Kidney capillary endothelial cell (primary cell): Measurements from ENCODE around the gene IST1.
"Not testable (repeated sequence)": the region's sequence is repeated elsewhere in the genome, so short reads cannot be mapped to it uniquely, and the experiment has no call there.

Experiments used
- DNase-seq: peaks from one replicate; pipeline ENCODE4 v3.0.0-alpha.2; 2018; ENCODE audit warnings: low spot score

IST1 gene

DNA sequence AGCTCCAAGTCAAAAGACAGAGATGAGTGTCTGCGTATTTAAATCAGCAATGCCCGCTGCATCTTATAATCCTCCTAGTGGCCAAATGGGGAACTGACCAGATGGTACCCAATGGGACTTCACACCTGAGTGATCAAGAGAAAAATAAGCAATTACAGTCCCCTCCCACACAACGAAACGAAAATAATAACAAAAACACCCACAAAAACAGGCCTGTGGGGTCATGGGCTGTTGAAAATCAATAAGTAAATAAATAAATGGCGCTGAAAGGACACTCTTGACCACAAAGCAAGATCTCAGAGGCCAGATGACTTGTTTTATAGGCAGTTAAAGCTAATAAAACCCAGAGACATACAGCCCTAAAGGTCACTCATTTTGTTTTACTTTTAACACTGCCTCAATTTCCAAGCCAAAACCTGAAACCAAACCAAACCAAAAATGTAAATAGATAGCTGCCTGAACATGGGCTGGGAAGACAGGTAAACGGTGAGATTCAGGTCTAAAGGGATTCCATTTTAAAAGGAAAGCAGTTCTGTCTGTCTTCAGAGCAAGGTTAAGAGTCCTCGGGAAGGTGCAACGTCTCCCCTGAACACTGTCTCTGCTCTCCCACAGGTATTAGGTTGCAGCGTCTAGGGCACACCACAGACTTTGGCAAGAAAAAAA, 12.7 kb upstream of the IST1 start:
- peak; percentile 69 for DNase-seq

DNA sequence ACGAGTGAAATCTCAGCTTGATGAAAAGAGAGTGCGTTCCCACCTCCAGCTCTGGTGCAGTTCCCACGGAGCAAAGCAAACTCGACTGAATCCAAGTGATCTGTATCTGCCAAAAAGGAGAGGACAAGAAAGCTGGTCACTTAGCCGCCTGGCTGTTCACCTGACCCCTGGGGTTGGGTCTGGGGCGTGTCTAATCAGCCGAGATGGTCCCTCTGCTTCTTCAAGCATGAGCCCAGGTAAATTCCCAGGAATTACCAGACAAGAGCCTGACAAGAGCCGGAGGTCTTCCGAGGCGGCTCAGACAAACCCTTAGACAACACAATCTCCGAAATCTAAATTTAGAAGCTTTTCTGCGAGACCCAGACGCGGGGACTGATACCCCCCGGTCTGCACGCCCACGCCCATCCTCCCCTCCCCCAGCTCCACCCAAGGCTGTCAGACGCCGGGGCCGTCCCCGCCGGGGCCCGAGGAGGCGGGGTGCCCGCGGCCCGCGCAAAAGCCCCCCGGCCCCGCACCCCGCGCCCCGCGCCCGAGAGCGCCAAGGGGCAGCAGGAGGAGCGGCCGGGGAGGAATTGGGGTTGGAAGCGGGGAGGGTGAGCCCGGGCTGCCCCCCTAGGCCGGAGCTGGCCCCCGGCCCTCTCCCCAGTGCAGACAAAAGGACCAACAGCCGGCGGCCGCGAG, 12.0 kb upstream of the IST1 start:
- DNase-seq: no peak

DNA sequence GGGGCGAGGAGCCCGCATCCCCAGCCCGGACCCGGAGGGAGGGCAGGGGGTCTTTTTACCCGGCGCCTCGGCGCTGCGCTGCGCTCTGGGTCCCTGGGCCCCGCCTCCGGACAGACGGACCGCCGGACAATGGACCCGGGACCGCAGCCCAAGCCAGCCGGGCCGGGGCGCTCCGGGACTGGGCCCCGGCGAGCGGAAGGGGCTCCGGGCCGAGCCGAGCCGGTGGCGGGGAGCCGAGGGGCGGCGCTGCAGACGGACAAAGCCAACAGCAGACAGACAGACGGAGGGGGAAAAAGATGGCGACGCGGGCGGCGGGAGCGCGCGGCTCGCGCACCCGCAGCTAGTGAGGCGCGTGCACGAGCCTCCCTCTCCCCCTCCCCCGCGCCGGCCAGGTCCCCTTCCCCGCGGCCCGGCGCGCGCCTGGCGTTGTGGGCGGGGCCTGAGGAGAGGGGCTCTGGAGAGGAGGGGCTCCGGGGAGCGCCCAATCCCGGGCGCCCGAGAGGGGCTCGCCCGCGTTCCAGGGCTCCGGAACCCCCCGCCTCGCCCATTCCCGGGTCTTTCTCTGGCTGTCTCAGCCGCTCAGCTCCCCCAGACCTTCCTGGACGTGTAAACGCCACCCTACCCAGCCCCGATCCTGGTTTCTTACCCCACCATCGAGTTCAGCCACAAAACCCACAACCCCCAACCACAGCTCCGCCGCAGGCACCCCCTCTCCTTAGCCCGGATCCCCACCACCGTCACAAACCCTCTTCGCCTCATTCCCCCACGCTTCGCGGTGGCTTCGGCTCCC, 11.3 kb upstream of the IST1 start, which contains the start of gene ZNF821:
ZNF821 (minus strand) TSS at position 334 of the 790 bp plus-strand sequence. CDS start 4,236 bp downstream, outside the sequence.
- peak; percentile 52 for DNase-seq

DNA sequence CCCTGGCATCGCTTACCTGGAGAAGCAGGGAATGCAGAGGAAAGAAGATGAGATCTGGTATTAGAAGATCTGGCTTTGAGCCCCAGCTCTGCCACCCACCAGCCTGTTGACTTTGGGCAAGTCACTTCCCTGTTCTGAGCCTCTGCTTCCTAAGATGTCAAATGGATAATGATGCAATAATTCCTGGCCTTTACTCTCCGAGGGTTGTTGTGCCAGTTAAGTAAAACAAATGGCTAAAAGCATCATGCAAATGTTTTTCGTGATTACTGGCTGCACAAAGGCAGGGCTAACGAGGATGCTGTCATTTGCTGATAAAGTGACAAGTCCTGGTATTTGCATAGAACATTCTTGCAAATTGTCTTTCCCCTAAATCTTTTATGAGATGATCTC, 10.1 kb upstream of the IST1 start:
- DNase-seq: no peak

DNA sequence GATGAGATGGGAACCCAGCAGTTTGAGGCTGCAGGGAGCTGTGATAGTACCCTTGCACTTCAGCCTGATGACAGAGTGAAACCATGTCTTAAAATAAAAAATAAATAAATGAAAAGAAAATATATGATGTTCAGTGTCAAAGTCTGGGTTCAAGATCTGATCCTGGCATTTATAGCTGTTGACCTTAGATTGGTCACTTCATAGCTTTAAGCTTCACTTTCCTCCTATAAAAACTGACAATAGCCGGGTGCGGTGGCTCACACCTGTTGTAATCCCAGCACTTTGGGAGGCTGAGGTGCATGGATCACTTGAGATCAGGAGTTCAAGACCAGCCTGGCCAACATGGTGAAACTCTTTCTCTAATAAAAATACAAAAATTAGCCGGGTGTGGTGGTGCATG, 6.2 kb upstream of the IST1 start:
- no peak for DNase-seq

DNA sequence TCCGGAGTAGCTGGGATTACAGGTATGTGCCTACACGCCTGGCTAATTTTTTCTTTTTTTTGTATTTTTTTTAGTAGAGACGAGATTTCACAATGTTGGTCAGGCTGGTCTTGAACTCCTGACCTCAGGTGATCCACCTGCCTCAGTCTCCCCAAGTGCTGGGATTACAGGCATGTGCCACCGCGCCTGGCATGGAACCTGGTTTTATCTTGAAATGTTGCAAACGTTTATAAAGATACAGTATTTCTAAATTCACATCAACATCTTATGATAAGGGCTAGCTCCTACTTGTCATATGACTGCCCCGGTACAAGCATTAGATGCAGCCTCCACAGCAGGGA, 1.5 kb upstream of the IST1 start:
- DNase-seq: no peak

DNA sequence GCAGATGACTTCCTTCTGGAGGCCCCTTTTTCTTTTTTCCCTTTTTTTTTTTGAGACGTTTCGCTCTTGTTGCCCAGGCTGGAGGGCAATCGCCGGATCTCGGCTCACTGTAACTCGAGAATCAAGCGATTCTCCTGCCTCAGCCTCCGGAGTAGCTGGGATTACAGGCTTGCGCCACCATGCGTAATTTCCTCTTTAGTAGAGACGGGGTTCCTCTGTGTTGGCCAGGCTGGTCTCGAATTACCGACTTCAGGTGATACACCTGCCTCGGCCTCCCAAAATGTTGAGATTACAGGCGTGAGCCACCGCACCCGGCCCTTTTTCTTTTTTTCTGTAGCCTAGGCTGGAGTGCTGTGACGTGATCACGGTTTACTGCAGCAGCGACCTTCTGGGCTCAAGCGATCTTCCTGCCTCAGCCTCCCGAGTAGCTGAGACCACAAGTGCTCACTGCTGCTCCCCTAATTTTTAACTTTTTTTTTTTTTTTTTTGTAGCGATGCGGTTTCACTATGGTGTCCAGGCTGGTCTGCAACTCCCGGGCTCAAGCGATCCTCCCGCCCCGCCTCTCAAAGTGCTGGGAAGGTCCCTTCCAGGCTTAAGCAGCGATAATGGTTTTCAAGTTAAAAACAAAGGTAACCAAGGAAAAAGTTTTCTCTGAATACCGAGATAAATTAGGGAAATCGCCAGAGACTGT, 956 bp upstream of the IST1 start:
- DNase-seq: peak; percentile 48

DNA sequence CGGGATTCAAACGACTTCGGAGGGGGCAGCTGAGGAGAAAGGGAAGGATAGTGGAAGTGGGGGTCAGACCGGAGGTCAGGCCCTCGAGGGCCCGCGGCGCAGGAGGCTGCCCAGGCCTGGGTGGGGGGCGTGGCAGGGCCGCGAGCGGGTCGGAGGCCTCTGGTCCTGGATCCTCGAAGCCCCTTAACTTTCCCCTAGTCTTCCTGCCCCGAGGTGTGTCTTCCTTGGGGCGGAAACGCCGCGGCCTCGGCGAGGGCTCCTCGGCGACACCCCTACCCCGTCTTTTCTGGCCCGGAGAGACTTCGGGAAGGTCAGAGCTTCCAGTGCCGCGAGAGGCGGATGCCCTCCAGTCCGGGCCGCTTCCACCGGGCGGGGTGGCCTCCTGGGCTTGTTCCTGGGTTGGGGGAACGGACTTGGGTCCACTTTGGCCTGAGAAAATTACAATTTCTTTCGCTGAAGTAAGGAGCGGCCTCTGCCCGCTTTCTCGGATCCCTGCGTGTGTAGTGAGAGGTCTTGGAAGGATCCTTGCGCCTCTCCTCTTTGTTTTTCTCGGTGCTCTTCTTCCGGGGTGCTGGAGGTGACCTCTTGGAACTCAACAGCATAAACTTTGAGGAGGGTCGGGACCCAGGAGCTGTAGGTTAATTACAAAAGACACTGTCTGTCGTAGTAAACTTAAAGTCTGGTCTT, 491 bp downstream of the IST1 start:
- DNase-seq: no peak

DNA sequence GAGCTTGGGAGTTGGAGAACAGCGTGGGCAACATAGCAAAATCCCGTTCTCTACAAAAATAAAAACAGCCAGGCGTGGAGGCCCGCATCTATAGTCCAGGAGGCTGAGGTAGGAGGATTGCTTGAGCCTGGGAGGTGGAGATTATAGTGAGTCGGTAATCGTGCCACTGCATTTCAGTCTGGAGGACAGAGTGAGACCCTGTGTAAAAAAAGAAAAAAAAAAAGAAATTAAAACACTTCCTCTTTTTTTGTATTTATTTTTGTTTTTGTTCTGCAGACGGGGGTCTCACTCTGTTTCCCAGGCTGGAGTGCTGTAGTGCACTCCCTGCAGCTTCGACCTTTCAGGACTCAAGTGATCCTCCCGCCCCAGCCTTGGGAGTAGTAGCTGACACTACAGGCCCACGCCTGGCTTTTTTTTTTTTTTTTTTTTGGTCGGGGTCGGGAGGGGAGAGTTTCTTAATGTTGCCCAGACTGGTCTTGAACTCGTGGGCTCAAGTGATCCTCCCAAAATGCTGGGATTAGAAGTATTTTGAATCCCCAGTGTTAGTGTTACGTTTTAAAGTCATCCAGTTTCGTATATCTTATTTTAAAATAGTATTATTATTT, 1.5 kb downstream of the IST1 start:
- no peak for DNase-seq

DNA sequence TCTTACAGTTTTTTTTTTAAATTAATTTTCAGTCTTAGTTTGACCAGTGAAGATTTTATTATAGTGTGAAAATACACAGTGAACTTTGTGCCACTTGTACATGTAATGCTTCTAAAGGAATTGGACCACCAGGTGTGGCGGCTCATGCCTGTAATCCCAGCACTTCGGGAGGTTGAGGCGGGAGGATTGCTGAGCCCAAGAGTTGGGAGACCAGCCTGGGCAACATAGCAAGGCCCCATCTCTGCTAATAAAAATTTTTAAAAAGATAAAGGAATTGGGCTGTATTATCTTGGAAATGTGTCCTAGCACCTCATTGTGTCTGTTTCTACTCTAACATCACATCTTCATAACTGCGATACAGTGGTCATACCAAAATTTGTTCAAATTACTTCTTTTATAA, 3.8 kb downstream of the IST1 start:
- no peak for DNase-seq

DNA sequence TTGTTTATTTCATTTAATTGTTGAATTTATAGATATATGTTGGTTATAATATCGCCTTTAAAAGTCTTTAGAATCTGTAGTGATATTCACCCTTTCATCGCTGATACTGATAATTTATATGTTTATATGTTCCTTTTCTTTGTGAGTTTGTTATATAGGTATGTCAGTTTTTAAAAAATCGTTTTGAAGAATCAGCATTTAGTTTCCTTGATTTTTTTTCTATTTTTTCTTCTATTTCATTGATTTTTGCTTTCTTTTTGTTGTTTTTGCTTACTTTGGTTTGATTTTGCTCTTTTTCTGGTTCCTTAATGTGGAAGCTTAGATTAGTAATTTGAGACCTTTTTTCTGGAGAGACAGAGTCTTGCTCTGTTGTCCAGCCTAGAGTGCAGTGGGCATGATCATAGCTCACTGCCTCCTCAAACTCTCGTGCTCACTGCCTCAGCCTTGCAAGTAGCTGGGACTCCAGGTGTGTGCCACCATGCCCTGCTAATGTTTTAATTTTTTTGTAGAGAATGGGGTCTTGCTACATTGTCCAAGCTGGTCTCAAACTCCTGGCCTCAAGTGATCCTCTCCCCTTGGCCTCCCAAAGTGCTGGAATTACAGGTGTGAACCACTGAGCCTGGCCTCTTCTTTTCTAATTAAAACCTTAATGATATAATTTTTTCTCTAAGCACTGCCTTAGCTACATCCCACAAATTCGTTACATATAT, 7.5 kb downstream of the IST1 start:
- DNase-seq: no peak

DNA sequence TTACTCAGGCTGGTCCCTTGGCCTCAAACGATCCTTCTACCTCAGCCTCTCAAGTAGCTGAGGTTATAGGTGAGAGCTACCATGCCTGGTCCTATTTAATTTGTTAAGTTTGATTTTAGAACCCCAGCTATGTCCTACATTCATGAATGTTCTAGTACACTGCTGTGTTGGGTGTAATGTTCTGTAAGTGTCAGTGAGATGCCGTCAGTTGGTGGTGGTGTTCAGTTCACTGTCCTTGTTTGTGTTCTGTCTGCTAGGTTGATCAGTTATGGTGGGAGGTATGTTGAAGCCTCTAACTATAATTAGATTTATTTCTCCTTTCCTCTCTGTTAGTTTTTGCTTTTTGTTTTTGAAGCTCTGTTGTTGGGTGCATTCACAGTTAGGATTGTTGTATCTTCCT, 8.3 kb downstream of the IST1 start:
- DNase-seq: no peak

DNA sequence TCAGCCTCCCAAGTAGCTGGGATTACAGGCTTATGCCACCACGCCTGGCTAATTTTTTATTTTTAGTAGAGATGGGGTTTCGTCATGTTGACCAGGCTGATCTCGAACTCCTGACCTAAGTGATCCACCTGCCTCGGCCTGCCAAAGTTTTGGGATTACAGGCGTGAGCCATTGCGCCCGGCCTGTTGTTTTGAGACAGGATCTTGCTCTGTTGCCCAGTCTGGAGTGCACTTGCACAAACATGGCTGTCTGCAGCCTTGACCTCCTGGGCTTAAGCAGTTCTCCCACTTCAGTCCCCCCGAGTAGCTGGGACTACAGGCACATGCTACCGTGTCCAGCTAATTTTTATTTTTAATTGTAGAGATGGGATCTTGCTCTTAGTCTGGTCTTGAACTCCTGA, 8.9 kb downstream of the IST1 start:
- DNase-seq: no peak

DNA sequence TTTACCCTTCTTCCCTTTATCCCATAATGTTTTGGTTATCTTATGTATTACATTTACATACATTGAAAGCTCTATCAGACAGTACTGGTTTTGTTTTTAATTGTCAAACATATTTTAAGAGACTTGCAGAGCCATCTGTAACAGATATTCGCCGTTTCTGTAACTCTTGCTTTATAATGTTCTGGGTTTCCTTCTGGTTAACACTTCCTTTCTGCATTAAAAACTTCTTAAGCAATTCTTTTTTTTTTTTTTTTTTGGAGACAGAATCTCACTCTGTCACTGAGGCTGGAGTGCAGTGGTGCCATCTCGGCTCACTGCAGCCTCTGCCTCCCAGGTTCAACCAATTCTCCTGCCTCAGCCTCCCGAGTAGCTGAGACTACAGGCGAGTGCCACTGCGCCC, 10.4 kb downstream of the IST1 start:
- not testable (repeated sequence) for DNase-seq

DNA sequence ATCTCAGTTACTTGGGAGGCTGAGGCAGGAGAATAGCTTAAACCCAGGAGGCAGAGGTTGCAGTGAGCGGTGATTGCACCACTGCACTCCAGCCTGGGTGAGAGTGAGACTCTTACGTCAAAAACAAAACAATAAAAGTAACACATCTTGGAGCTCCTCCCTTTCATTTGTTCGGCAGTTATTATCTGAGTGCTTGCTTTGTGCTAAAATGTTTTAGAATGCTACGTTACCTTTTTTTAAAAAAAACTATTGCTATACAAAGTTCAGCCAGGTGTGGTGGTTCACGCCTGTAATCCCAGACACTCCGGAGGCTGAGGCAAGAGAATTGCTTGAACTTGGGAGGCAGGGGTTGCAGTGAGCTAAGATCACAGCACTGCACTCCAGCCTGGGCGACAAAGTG, 15.8 kb downstream of the IST1 start:
- no peak for DNase-seq

DNA sequence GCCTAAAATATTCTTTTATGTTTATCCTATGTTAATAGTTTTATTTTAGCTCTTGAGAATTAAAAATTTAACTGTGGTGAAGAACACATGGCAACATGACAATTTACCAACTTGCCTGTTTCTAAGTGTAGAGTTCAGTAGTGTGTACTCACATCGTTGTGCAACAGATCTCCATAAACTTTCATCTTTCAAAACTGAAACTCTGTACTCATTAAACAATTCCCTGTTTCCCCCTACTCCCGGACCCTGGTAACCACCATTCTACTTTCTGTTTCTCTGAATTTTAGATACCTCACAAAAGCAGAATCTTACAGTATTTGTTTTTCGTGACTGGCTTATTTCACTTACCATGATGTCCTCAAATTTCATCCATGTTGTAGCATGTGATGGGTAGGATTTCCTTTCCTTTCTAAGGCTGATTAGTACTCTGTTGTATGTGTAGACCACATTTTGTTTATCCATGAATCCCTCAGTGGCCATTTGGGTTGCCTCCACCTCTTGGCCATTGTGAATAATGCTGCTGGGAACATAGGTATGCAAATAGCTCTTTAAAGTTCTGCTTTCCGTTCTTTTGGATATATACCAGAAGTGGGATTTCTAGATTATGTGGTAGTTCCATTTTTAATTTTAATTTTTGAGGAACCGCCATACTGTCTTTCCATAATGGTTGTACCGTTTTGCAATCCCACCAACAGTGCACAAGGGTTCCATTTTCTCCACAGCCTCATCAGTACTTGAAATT, 17.4 kb downstream of the IST1 start:
- DNase-seq: no peak

DNA sequence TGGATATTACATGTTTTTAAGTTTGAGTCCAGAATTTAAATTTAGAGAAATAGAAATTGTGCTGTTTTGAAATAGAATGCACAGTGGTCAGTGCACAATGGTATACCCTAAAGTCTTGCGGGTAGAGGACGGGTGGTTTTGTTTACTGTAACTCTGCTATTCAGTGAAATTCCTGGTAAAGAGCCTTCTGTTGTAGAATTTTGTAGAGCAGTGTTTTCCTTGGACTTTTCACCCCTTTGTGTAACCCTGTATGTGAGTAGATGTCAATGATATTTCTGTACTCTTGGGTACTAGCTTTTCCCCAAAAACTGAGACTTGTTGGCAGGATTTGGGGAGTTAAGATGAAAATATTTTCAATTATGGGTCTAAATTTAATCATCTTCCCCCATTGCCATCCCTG, 19.5 kb downstream of the IST1 start:
- no peak for DNase-seq

DNA sequence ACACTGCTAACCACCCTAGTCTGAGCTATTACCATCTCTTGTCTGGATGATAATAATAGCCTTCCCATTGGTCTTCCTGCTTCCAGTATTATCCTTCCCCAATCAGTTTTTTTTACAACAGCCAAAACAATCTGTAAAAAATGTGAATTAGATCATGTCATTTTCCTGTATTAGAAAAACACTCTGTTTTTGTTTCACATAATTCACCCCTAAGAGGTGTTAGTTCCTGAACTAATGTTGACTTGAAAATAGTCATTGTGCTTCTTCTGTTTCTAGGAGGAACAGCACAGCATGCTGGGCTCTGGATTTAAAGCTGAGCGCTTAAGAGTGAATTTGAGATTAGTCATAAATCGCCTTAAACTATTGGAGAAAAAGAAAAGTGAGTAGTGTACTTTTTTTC, 20.0 kb downstream of the IST1 start:
- no peak for DNase-seq

DNA sequence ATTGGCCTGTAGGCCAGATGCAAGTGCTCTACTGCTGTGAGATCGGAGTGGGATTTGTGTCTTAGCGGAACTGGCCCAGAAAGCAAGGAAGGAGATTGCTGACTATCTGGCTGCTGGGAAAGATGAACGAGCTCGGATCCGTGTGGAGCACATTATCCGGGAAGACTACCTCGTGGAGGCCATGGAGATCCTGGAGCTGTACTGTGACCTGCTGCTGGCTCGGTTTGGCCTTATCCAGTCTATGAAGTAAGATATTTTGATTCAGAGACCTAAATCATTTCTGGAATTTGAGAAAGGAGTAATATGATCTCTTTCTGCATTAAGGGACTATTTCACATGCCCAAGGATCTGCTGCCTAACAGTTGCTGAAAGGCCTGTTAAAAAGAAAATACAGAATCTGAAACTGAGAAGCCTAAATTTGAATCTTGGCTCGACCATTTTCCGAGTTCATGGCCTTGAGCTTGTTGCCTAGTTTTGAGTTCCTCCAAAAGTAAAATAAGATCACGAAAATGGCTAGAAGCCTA, 21.1 kb downstream of the IST1 start:
- no peak for DNase-seq

DNA sequence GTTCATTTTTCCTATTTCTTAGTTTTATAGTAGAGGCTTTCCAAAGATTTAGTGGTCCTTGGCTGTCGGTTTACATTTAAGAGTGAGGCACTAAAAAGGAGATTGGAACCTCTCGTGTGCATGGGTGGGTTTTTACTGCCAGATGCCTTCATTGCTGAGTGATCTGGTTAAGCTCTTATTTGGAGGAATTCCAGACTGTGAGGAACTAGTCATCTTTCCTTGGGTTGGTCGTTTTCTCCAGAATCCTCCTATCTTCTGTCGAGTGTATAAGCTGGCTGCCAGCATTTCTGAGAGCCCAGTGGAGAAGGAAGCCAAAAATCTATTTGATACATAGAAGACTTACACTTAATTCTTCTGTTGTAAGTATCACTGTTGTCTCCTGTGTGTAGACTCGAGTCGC, 22.6 kb downstream of the IST1 start:
- DNase-seq: no peak
